Stomach smooth muscle (tissue), 2 donors: ENCODE results near the gene MAST2.
"Not testable (repeated sequence)": the region's sequence is repeated elsewhere in the genome, so short reads cannot be mapped to it uniquely, and the experiment has no call there.

Experiments used
- H3K27ac ChIP-seq: one replicate; pipeline ENCODE4 v1.7.0; 2013; ENCODE audit warnings: mild to moderate bottlenecking, low read length, inconsistent platforms
- H3K27me3 ChIP-seq, 2 donors: one replicate each; pipeline ENCODE4 v1.7.0; 2013; ENCODE audit warnings: low read length in 2 of 2; ENCODE audit not compliant: insufficient read depth in 2 of 2, control insufficient read depth in 1 of 2
- H3K36me3 ChIP-seq, 2 donors: one replicate each; pipeline ENCODE4 v1.7.0; 2013; ENCODE audit warnings: low read length in 2 of 2; ENCODE audit not compliant: control insufficient read depth in 2 of 2, insufficient read depth in 2 of 2
- H3K4me1 ChIP-seq: one replicate; pipeline ENCODE4 v1.7.0; 2013; ENCODE audit warnings: low read length; ENCODE audit not compliant: control insufficient read depth, insufficient read depth
- H3K4me3 ChIP-seq, 2 donors: one replicate each; pipeline ENCODE4 v1.7.0; 2013; ENCODE audit warnings: low read length in 2 of 2
- H3K9ac ChIP-seq, 2 donors: one replicate each; pipeline ENCODE4 v1.7.0; 2013; ENCODE audit warnings: low read length in 2 of 2, mild to moderate bottlenecking in 1 of 2
- H3K9me3 ChIP-seq, 2 donors: one replicate each; pipeline ENCODE4 v1.7.0; 2013; ENCODE audit warnings: low read length in 2 of 2; ENCODE audit not compliant: control insufficient read depth in 2 of 2
- donor health status: healthy.
- donor health status: Pancreatic carcinoma.

The MAST2 gene

DNA sequence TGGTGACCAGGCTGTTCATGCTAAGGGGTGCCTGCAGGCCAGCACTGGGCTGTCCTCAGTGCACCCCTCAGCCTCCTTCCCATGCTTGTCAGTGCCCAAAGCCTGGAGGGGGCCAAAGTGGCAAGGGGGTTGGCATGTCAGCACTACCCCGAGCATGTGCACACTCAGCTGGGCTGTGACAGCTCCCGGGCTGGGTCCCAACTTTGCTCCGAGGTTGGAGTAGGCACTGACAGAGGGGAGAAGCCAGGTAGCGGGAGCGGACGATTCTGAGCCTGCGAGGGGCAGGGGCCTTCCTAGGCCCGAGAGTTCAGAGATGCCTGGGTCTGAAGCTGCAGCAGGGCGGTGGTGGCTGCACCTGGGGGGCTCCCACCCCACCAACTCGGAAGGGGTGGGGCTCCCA lies 119.0 kb downstream of the MAST2 start:
- no peak overlapping the region for H3K27ac ChIP-seq
- no peak overlapping the region for H3K9ac ChIP-seq
- H3K4me1 ChIP-seq, result peaks cover 2% of the 10 kb centered on the region
- no peaks in the 10 kb centered on the region for H3K27me3 ChIP-seq
- H3K9me3 ChIP-seq, result no peaks in the 10 kb centered on the region
- H3K36me3 ChIP-seq, result no peaks in the 10 kb centered on the region
- H3K4me3 ChIP-seq, result no peak overlapping the region

DNA sequence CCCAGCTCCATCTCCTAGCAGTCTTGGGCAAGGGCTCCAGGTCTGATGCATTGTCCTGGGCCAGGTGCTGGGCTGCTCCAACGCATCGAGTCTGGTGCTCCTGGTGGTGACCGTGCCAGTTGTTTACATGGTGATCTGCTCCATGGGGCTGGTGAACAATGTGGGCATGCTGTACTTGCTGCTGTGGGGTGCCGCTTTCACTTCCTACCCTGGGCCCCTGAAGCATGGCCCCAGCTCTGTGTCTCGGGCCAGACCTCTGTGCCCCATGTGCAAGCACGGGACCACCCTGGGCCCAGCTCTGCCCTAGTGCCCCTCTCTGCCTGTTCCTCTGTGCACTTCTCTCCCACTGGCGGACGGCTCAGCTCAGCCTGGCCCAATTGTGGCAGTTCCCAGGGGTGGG lies 119.4 kb downstream of the MAST2 start:
- no peaks in the 10 kb centered on the region for H3K27me3 ChIP-seq
- no peak overlapping the region for H3K4me3 ChIP-seq
- no peak overlapping the region for H3K27ac ChIP-seq
- no peak overlapping the region for H3K9ac ChIP-seq
- H3K9me3 ChIP-seq, result no peaks in the 10 kb centered on the region
- peaks cover 2% of the 10 kb centered on the region for H3K4me1 ChIP-seq
- no peaks in the 10 kb centered on the region for H3K36me3 ChIP-seq

DNA sequence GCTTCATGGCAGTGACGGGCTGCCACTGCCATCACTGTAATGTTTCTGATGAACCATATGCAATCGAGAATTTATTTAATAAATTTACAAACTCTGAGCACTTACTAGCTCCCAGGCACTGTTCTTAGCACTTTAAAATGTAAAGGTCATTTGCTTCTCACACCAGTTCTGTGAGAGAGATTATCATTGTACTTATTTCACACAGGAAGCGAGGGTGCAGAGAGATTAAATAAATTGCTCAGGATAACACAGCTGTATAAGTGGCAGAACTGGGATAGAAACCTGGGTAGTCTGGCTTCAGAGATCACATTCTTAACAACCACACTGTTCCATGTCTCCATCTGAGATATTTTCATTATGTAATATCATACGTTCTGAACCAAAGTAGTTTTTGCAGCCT lies 119.9 kb downstream of the MAST2 start:
- H3K36me3 ChIP-seq, result no peaks in the 10 kb centered on the region
- no peak overlapping the region for H3K4me3 ChIP-seq
- no peak overlapping the region for H3K9ac ChIP-seq
- no peaks in the 10 kb centered on the region for H3K27me3 ChIP-seq
- no peaks in the 10 kb centered on the region for H3K9me3 ChIP-seq
- no peak overlapping the region for H3K27ac ChIP-seq
- H3K4me1 ChIP-seq, result peaks cover 2% of the 10 kb centered on the region

DNA sequence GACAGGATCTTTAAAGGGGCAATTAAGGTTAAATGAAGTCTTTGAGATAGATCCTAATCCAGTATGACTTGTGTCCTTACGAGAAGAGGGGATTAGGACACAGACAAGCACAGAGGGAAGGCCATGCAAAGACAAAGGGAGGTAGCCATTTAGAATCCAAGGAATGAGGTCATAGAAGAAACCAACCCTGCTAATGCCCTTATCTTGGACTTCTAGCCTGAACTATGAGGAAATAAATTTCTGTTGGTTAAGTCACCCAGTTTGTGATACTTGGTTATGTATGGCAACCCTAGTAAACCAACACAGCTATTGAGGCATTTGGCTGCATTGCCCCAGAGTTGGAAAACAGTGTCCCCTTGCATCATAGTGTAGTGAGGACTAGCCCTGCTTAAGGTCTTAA lies 121.3 kb downstream of the MAST2 start:
- Histone ChIP-seq H3K4me3 (no peak overlapping the region), H3K27me3 (no peaks in the 10 kb centered on the region), H3K27ac (no peak overlapping the region), H3K4me1 (peaks cover 2% of the 10 kb centered on the region), H3K36me3 (no peaks in the 10 kb centered on the region), H3K9ac (no peak overlapping the region), H3K9me3 (no peaks in the 10 kb centered on the region)

DNA sequence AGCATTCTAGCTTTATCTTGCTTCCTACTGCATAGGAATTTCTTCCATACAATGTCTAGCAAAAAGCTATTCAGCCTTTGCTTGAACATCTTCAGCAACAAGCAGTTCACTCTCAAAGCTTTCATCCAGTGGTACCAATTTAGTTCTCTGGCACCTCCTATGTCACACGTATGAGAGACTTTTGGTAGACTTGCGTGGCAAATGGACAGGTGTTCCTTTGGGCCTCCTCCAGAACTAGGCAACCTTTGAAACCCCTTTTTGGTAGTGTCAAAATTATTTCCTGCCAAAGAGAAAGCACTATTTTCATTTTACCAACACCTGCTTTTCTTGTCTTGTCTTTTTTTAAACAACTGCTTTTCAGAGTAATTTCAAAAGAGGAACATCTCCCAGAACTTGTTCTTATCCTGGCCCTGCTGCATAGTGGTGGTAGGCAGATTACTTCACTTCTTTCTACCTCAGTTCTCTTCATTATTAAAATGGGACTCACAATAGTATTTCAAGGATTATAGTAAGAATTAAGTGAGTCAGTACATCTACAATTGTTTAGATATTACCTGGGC lies 122.4 kb downstream of the MAST2 start:
- H3K36me3 ChIP-seq, result no peaks in the 10 kb centered on the region
- H3K9me3 ChIP-seq, result no peaks in the 10 kb centered on the region
- no peak overlapping the region for H3K27ac ChIP-seq
- H3K4me3 ChIP-seq, result no peak overlapping the region
- peaks cover 2% of the 10 kb centered on the region for H3K4me1 ChIP-seq
- H3K27me3 ChIP-seq, result no peaks in the 10 kb centered on the region
- H3K9ac ChIP-seq, result no peak overlapping the region

DNA sequence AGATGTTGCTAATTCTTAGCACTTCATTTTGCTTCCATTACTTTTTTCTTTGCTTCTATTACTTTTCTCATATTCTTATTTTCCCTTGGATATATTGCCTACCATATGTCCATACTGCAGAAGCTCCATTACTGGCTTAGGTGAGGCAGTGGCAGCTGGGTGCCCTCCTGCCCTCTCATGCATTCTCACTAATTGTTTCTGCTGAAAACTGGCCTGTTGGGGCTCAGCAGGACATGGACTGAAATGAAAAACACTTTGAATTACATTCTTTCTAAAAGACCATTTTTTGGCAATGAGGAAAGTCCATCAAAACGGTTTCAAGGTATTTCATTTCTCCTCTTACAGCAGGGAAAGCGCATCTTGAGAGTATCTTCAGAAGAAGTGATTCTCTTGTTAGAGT lies 122.9 kb downstream of the MAST2 start:
- Histone ChIP-seq H3K27me3 (no peaks in the 10 kb centered on the region), H3K4me1 (peaks cover 2% of the 10 kb centered on the region), H3K9ac (no peak overlapping the region), H3K4me3 (no peak overlapping the region), H3K36me3 (no peaks in the 10 kb centered on the region), H3K9me3 (no peaks in the 10 kb centered on the region), H3K27ac (no peak overlapping the region)

DNA sequence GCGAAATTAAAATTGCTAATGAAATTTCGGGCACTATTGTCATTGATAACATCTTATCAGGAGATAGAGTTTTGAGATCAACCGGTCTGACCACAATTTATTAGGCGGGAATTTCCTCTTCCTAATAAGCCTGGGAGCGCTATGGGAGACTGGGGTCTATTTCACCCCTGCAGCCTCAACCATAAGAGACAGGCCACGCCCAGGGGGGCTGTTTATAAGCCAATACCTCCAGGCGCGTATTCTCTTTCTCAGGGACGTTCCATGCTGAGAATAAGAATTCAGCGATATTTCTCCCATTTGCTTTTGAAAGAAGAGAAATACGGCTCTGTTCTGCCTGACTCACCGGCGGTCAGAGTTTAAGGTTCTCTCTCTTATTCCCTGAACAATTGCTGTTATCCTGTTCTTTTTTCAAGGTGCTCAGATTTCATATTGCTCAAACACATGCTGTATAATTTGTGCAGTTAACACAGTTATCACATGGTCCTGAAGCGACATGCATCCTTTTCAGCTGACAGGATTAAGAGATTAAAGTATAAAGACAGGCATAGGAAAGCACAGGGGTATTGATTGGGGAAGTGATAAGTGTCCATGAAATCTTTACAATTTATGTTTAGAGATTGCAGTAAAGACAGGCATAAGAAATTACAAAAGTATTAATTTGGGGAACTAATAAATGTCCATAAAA lies 124.0 kb downstream of the MAST2 start:
- H3K9me3 ChIP-seq, H3K4me3 ChIP-seq, H3K27ac ChIP-seq, H3K36me3 ChIP-seq, H3K27me3 ChIP-seq, H3K9ac ChIP-seq, H3K4me1 ChIP-seq: not testable (repeated sequence)

DNA sequence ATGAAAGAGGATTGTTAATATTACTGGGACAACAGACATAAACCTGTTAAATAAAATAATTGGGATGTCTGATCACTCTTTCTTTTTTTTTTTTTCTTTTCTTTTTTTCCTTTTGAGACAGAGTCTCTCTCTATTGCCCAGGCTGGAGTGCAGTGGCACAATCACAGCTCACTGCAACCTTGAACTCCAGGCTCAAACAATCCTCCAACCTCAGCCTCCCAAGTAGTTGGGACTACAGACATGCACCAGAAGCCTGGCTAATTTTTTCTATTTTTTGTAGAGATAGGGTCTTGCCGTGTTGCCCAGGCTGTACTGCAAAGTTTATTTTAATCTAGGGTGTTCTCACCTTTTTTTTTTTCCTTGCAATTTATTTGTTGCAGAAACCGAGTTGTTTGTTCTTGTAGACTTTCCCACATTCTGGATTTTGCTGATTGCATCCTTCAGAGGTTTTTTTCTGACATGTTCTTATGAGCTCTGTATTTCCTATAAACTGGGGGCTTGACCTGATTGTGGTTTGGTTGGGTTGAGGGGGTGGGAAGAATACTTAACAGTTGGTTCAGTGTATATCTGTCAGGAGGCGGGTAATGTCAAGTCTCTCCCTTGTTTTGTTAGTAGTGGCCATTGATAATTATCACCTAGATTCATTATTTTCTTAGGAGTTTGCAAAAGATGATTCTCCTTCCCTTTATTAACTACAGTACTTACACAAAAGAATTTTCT lies 125.2 kb downstream of the MAST2 start:
- H3K27ac ChIP-seq, result no peak overlapping the region
- no peaks in the 10 kb centered on the region for H3K4me1 ChIP-seq
- H3K4me3 ChIP-seq, result no peak overlapping the region
- H3K9ac ChIP-seq, result no peak overlapping the region
- H3K27me3 ChIP-seq, result no peaks in the 10 kb centered on the region
- no peaks in the 10 kb centered on the region for H3K9me3 ChIP-seq
- no peaks in the 10 kb centered on the region for H3K36me3 ChIP-seq

DNA sequence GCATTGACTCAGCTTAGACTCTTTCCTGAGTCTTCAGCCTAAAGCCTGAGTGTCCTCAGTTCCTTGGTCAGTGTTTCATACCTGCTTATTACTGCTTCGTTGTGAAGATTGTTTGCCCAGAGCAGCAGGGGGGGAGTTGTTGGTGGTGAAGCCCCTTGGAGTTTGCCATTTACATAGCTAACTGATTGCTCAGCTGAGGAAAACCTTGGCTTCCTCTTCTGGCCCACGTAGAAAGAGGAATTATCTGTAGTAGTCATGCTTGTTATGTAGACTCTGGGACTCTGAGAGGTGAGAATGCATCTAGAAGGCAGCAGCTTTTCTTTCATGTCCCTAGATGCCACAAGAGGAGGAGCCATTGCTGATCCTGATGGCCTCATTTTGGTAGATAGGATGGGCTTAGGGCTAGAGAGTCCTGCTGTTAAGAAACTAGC lies 125.9 kb downstream of the MAST2 start:
- H3K27ac ChIP-seq, result no peak overlapping the region
- H3K4me1 ChIP-seq, result no peaks in the 10 kb centered on the region
- no peaks in the 10 kb centered on the region for H3K36me3 ChIP-seq
- no peaks in the 10 kb centered on the region for H3K27me3 ChIP-seq
- H3K4me3 ChIP-seq, result no peak overlapping the region
- H3K9ac ChIP-seq, result no peak overlapping the region
- H3K9me3 ChIP-seq, result no peaks in the 10 kb centered on the region

DNA sequence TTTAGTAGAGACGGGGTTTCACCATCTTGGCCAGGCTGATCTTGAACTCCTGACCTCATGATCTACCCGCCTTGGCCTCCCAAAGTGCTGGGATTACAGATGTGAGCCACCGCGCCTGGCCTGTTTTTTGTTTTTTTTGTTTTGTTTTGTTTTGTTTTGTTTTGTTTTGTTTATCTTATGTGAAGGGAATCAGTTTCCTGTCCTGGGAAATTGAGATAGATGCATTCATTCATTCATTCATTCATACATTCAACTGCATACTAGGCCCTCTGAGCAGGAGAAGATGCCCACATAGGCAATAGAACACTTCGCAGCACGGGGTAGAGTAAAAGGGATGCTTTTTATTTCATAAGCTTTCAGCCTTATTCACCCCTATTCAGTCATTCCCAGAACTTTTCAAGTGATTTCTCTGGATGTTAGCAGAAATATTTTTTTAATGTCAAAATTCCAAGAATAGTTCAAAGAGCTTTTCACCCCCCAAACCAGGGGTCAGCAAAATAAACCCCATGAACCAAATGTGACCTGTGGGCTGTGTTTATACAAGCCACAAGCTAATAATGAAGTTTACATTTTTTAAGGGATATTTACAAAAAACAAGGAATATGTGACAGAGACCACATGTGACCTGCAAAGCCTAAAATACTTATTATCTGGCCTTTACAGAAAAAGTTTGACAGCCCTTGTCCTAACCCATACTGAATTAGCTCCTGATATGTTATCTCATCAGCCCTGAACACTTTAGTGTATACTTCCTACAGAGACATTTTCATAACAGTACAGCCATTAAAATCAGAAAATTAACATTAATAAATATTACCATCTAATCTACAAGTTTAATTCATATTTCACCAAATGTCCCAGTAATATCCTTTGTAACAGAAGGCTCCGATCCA lies 127.1 kb downstream of the MAST2 start:
- Histone ChIP-seq H3K9me3 (no peaks in the 10 kb centered on the region), H3K4me1 (no peaks in the 10 kb centered on the region), H3K36me3 (no peaks in the 10 kb centered on the region), H3K27me3 (no peaks in the 10 kb centered on the region), H3K27ac (no peak overlapping the region), H3K9ac (no peak overlapping the region), H3K4me3 (no peak overlapping the region)
